HCT116 (cell line): ENCODE data around the gene SLC8A1. TPM values are rescaled to one million over a fixed set of nuclear protein-coding genes. Genes with fewer than 3 reads are reported as not detected.

Source experiments
- ATAC-seq: fragments of 200-7000 bp; cut with Tn5 transposase; 2 replicates; pipeline ENCODE4 v1.9.1; 2020; ENCODE audit warnings: mild to moderate bottlenecking, moderate library complexity
- BruUV-seq: library from RNA; stranded (reverse); fragments of 400-500 nt; replicated peaks from 2 replicates; lab custom pipeline; 2021; lab: Mats Ljungman, UMichigan
- CTCF ChIA-PET: fragments of 300-600 bp; sonication (Branson Sonifier 250); formaldehyde crosslinking; loops from one replicate; lab custom pipeline; 2021; ENCODE audit warnings: antibody characterized with exemption; lab: Charles Lee
- POLR2A ChIA-PET: fragments of 300-600, 350-600 bp; sonication (Branson Sonifier 250); formaldehyde crosslinking; loops from one replicate; lab custom pipeline; 2021; ENCODE audit warnings: antibody characterized with exemption; lab: Charles Lee
- RAD21 ChIA-PET, 2 experiments: fragments of 300-600 bp; sonication (Branson Sonifier 250); formaldehyde crosslinking; loops; one replicate each; lab custom pipeline; 2023; ENCODE audit warnings: low total read pairs in 2 of 2; ENCODE audit not compliant: uncharacterized antibody in 2 of 2, unreplicated experiment in 2 of 2, low non-redundant PET in 1 of 2; lab: Charles Lee
- DNase-seq: peaks from one replicate; pipeline ENCODE4 v3.0.0-alpha.2; 2010; ENCODE audit warnings: low read depth, low spot score
- H2AFZ ChIP-seq: fragments of 200-600 bp; shearing (Covaris generic), sonication (generic); 2 replicates; pipeline ENCODE4 v1.6.1; 2017; ENCODE audit warnings: low read depth, mixed run types, mixed read lengths, antibody characterized with exemption, low read length; ENCODE audit not compliant: poor library complexity, severe bottlenecking
- H3K27ac ChIP-seq: 2 replicates; pipeline ENCODE4 v1.5.1; 2012; ENCODE audit warnings: low read depth, low read length
- H3K27me3 ChIP-seq: fragments of 200-600 bp; sonication (generic); 2 replicates; pipeline ENCODE4 v1.6.1; 2016; ENCODE audit warnings: mixed run types, low read length, mixed read lengths; ENCODE audit not compliant: insufficient read depth
- H3K36me3 ChIP-seq, 2 experiments: fragments of 200-500 bp in 1 of 2; fragments of 200-600 bp in 1 of 2; sonication (Bioruptor generic) in 1 of 2; sonication (generic) in 1 of 2; 2 replicates each; pipeline versions ENCODE4 v1.5.1 to v1.6.1; 2014 to 2016; ENCODE audit warnings: low read length in 2 of 2, inconsistent platforms in 1 of 2, mixed read lengths in 1 of 2, mixed run types in 1 of 2; ENCODE audit not compliant: insufficient read depth in 2 of 2, control insufficient read depth in 1 of 2
- H3K4me1 ChIP-seq, 2 experiments: fragments of 200-600 bp in 1 of 2; sonication (generic) in 1 of 2; 2 replicates each; pipeline versions ENCODE4 v1.5.1 to v1.6.1; 2012 to 2017; ENCODE audit warnings: low read length in 2 of 2, inconsistent platforms in 1 of 2, mild to moderate bottlenecking in 1 of 2, mixed read lengths in 1 of 2, mixed run types in 1 of 2, moderate library complexity in 1 of 2; ENCODE audit not compliant: insufficient read depth in 2 of 2, control insufficient read depth in 1 of 2
- H3K4me2 ChIP-seq: fragments of 200-600 bp; sonication (generic); 2 replicates; pipeline ENCODE4 v1.6.1; 2017; ENCODE audit warnings: mixed run types, low read length, mixed read lengths
- H3K4me3 ChIP-seq, 2 experiments: fragments of 200-600 bp in 1 of 2; sonication (generic) in 1 of 2; replicated peaks in 1 of 2; 2 replicates each; pipeline ENCODE4 v1.5.1; 2011 to 2016; ENCODE audit warnings: low read length in 2 of 2, control low read depth in 1 of 2, low read depth in 1 of 2, mild to moderate bottlenecking in 1 of 2, mixed read lengths in 1 of 2, mixed run types in 1 of 2
- H3K79me2 ChIP-seq: fragments of 200-600 bp; sonication (generic); 2 replicates; pipeline ENCODE4 v1.6.1; 2017; ENCODE audit warnings: mild to moderate bottlenecking, mixed run types, low read length, moderate library complexity, mixed read lengths; ENCODE audit not compliant: insufficient read depth
- H3K9ac ChIP-seq: fragments of 200-600 bp; sonication (generic); 2 replicates; pipeline ENCODE4 v1.6.1; 2016; ENCODE audit warnings: low read length, mixed read lengths
- H3K9me2 ChIP-seq: fragments of 200-600 bp; sonication (generic), shearing (Covaris generic); 2 replicates; pipeline ENCODE4 v1.6.1; 2017; ENCODE audit warnings: mixed run types, mild to moderate bottlenecking, moderate library complexity; ENCODE audit not compliant: insufficient read depth
- H3K9me3 ChIP-seq, 2 experiments: fragments of 200-500 bp in 1 of 2; fragments of 200-600 bp in 1 of 2; sonication (Bioruptor generic) in 1 of 2; sonication (generic) in 1 of 2; 2 replicates each; pipeline ENCODE4 v1.6.1; 2014 to 2017; ENCODE audit warnings: low read length in 2 of 2, mixed read lengths in 2 of 2, inconsistent platforms in 1 of 2, low read depth in 1 of 2, mild to moderate bottlenecking in 1 of 2, mixed run types in 1 of 2, moderate library complexity in 1 of 2; ENCODE audit not compliant: control insufficient read depth in 1 of 2, insufficient read depth in 1 of 2
- H4K20me1 ChIP-seq: fragments of 200-600 bp; sonication (generic), shearing (Covaris generic); 2 replicates; pipeline ENCODE4 v1.6.1; 2017; ENCODE audit warnings: mixed run types, mild to moderate bottlenecking, moderate library complexity; ENCODE audit not compliant: insufficient read depth
- CBX3 ChIP-seq: IDR thresholded peaks from 2 replicates; pipeline ENCODE4 v1.6.1; 2012; ENCODE audit warnings: low read depth
- CEBPB ChIP-seq: IDR thresholded peaks from 2 replicates; pipeline ENCODE4 v1.6.1; 2012; ENCODE audit warnings: low read depth
- EGR1 ChIP-seq: IDR thresholded peaks from 2 replicates; pipeline ENCODE4 v1.6.1; 2012; ENCODE audit warnings: low read depth
- ELF1 ChIP-seq: IDR thresholded peaks from 2 replicates; pipeline ENCODE4 v1.6.1; 2012; ENCODE audit warnings: low read depth, borderline replicate concordance
- EZH2 ChIP-seq: fragments of 200-600 bp; sonication (generic); IDR thresholded peaks from 2 replicates; pipeline ENCODE4 v1.6.1; 2017; ENCODE audit warnings: antibody characterized with exemption, mixed run types
- EZH2phosphoT487 ChIP-seq: fragments of 200-600 bp; IDR thresholded peaks from 2 replicates; pipeline ENCODE4 v1.6.1; 2018; ENCODE audit warnings: antibody characterized with exemption, borderline replicate concordance
- FOSL1 ChIP-seq: IDR thresholded peaks from 2 replicates; pipeline ENCODE4 v1.6.1; 2012; ENCODE audit warnings: low read depth
- JUND ChIP-seq: IDR thresholded peaks from 2 replicates; pipeline ENCODE4 v1.6.1; 2012
- MAX ChIP-seq: IDR thresholded peaks from 2 replicates; pipeline ENCODE4 v1.6.1; 2012
- POLR2A ChIP-seq: IDR thresholded peaks from 2 replicates; pipeline ENCODE4 v1.7.0; 2011; ENCODE audit warnings: borderline replicate concordance; ENCODE audit not compliant: insufficient read depth, insufficient read length; ENCODE audit errors: extremely low read depth
- POLR2AphosphoS5 ChIP-seq: IDR thresholded peaks from 2 replicates; pipeline ENCODE4 v1.6.1; 2011; ENCODE audit warnings: mild to moderate bottlenecking, low read depth, low read length, moderate library complexity
- RAD21 ChIP-seq: IDR thresholded peaks from 2 replicates; pipeline ENCODE4 v1.6.1; 2012; ENCODE audit warnings: low read depth, mild to moderate bottlenecking
- SIN3A ChIP-seq: IDR thresholded peaks from 2 replicates; pipeline ENCODE4 v1.6.1; 2012; ENCODE audit warnings: low read depth
- SP1 ChIP-seq: IDR thresholded peaks from 2 replicates; pipeline ENCODE4 v1.6.1; 2012; ENCODE audit warnings: low read depth
- SRF ChIP-seq: IDR thresholded peaks from 2 replicates; pipeline ENCODE4 v1.6.1; 2012; ENCODE audit warnings: low read depth
- TCF7L2 ChIP-seq: IDR thresholded peaks from 2 replicates; pipeline ENCODE4 v1.7.0; 2011; ENCODE audit warnings: borderline replicate concordance, inconsistent platforms; ENCODE audit not compliant: insufficient read depth, insufficient read length; ENCODE audit errors: extremely low read depth
- YY1 ChIP-seq: IDR thresholded peaks from 2 replicates; pipeline ENCODE4 v1.6.1; 2011; ENCODE audit warnings: low read length, low read depth, moderate library complexity, mild to moderate bottlenecking; ENCODE audit not compliant: insufficient replicate concordance; ENCODE audit errors: extremely low read depth
- intact Hi-C: fragments of 100-400 bp; cut with micrococcal nuclease; formaldehyde crosslinking; loops from 2 replicates; pipeline ENCODE4 v1.10.0; 2022
- total RNA-seq: library from RNA; stranded (reverse); gene quantifications from one replicate; pipeline ENCODE4 v1.2.1, GENCODE V29; 2021; ENCODE audit not compliant: unreplicated experiment
- TF ChIP-seq, protein P1 (sequence below): IDR thresholded peaks from 2 replicates; pipeline ENCODE4 v1.6.1; 2012
- TF ChIP-seq, protein P2 (sequence below): IDR thresholded peaks from 2 replicates; pipeline ENCODE4 v1.6.1; 2011; ENCODE audit warnings: mild to moderate bottlenecking, low read length, moderate library complexity; ENCODE audit not compliant: insufficient replicate concordance; ENCODE audit errors: extremely low read depth
- TF ChIP-seq, protein P3 (sequence below), 3 experiments: fragments of 200-600 bp in 1 of 3; sonication (generic) in 1 of 3; IDR thresholded peaks in 2 of 3; conservative IDR thresholded peaks in 1 of 3; 2 replicates each; pipeline ENCODE4 v1.5.1; 2012 to 2017; ENCODE audit warnings: low read depth in 2 of 3, low read length in 2 of 3, antibody characterized with exemption in 1 of 3, borderline replicate concordance in 1 of 3, control low read depth in 1 of 3, mild to moderate bottlenecking in 1 of 3, mixed read lengths in 1 of 3, mixed run types in 1 of 3, moderate library complexity in 1 of 3; ENCODE audit not compliant: insufficient read depth in 1 of 3

Gene SLC8A1
- total RNA-seq, 1 experiment from 2014 or later: 0.07 TPM

GRCh38 chr2:40109381-40109780, 342.5 kb downstream of the SLC8A1 start:
- ChIA-PET POLR2A (no interaction called here), CTCF (no interaction called here), RAD21 (no interaction called here)
- no peaks in the 10 kb centered on the region for H3K4me1 ChIP-seq
- H3K9ac ChIP-seq: no peak overlapping the region
- intact Hi-C loops: no loop called here
- ATAC-seq: no peak
- peaks cover 9% of the 10 kb centered on the region for H3K27me3 ChIP-seq
- BruUV-seq: no TSS peak
- no peaks in the 10 kb centered on the region for H3K36me3 ChIP-seq
- no peak overlapping the region for H3K4me3 ChIP-seq
- H3K9me3 ChIP-seq: no peaks in the 10 kb centered on the region
- H3K79me2 ChIP-seq: no peaks in the 10 kb centered on the region
- H3K4me2 ChIP-seq: no peak overlapping the region
- H2AFZ ChIP-seq: no peak overlapping the region
- H3K27ac ChIP-seq: no peak overlapping the region
- DNase-seq: no peak
- no peaks in the 10 kb centered on the region for H4K20me1 ChIP-seq
- TF ChIP-seq, protein P1, sequence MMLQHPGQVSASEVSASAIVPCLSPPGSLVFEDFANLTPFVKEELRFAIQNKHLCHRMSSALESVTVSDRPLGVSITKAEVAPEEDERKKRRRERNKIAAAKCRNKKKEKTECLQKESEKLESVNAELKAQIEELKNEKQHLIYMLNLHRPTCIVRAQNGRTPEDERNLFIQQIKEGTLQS: no peak
- no peak for TF ChIP-seq EZH2
- TF ChIP-seq, protein P2, sequence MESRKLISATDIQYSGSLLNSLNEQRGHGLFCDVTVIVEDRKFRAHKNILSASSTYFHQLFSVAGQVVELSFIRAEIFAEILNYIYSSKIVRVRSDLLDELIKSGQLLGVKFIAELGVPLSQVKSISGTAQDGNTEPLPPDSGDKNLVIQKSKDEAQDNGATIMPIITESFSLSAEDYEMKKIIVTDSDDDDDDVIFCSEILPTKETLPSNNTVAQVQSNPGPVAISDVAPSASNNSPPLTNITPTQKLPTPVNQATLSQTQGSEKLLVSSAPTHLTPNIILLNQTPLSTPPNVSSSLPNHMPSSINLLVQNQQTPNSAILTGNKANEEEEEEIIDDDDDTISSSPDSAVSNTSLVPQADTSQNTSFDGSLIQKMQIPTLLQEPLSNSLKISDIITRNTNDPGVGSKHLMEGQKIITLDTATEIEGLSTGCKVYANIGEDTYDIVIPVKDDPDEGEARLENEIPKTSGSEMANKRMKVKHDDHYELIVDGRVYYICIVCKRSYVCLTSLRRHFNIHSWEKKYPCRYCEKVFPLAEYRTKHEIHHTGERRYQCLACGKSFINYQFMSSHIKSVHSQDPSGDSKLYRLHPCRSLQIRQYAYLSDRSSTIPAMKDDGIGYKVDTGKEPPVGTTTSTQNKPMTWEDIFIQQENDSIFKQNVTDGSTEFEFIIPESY: no peak
- no peak for TF ChIP-seq CEBPB
- TF ChIP-seq SIN3A: no peak
- TF ChIP-seq EZH2phosphoT487: no peak
- TF ChIP-seq MAX: no peak
- TF ChIP-seq EGR1: no peak
- no peak for TF ChIP-seq SP1
- no peak for TF ChIP-seq SRF
- TF ChIP-seq ELF1: no peak
- TF ChIP-seq POLR2AphosphoS5: no peak
- no peak for TF ChIP-seq POLR2A
- no peak for TF ChIP-seq JUND
- TF ChIP-seq YY1: no peak
- no peak for TF ChIP-seq FOSL1
- TF ChIP-seq TCF7L2: no peak
- TF ChIP-seq RAD21: no peak
- TF ChIP-seq, protein P3, sequence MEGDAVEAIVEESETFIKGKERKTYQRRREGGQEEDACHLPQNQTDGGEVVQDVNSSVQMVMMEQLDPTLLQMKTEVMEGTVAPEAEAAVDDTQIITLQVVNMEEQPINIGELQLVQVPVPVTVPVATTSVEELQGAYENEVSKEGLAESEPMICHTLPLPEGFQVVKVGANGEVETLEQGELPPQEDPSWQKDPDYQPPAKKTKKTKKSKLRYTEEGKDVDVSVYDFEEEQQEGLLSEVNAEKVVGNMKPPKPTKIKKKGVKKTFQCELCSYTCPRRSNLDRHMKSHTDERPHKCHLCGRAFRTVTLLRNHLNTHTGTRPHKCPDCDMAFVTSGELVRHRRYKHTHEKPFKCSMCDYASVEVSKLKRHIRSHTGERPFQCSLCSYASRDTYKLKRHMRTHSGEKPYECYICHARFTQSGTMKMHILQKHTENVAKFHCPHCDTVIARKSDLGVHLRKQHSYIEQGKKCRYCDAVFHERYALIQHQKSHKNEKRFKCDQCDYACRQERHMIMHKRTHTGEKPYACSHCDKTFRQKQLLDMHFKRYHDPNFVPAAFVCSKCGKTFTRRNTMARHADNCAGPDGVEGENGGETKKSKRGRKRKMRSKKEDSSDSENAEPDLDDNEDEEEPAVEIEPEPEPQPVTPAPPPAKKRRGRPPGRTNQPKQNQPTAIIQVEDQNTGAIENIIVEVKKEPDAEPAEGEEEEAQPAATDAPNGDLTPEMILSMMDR (IDR thresholded peaks at IDR 0.05 in 2 of 3, conservative IDR thresholded peaks at IDR 0.05 in 1 of 3; ENCODE audit: borderline replicate concordance in 1 of 3, insufficient read depth in 1 of 3, low read depth in 2 of 3, low read length in 2 of 3): no peak
- no peak for TF ChIP-seq CBX3
- no peaks in the 10 kb centered on the region for H3K9me2 ChIP-seq
